Liver (tissue), 9 donors: ENCODE data around the gene GABRB1. TPM values are rescaled to one million over a fixed set of nuclear protein-coding genes. Genes with fewer than 3 reads are reported as not detected.

Source experiments
- DNase-seq: peaks from one replicate; pipeline ENCODE4 v3.0.0-alpha.2; 2017; ENCODE audit warnings: low spot score
- H3K27ac ChIP-seq, 2 donors: one replicate each; pipeline ENCODE4 v1.7.0; 2013; ENCODE audit warnings: inconsistent platforms in 2 of 2, low read length in 2 of 2, control low read depth in 1 of 2, low read depth in 1 of 2, mild to moderate bottlenecking in 1 of 2
- H3K27me3 ChIP-seq, 4 donors: one replicate each; pipeline versions ENCODE4 v1.6.1 to v1.7.0; 2013; ENCODE audit warnings: low read length in 3 of 4, inconsistent platforms in 1 of 4, mild to moderate bottlenecking in 1 of 4, moderate library complexity in 1 of 4; ENCODE audit not compliant: control insufficient read depth in 4 of 4, insufficient read depth in 4 of 4
- H3K36me3 ChIP-seq, 4 donors: one replicate each; pipeline versions ENCODE4 v1.6.1 to v1.7.0; 2013; ENCODE audit warnings: low read length in 3 of 4, mild to moderate bottlenecking in 3 of 4, low read depth in 1 of 4, moderate library complexity in 1 of 4; ENCODE audit not compliant: control insufficient read depth in 4 of 4, insufficient read depth in 3 of 4
- H3K4me1 ChIP-seq, 4 donors: one replicate each; pipeline versions ENCODE4 v1.6.1 to v1.7.0; 2013; ENCODE audit warnings: low read length in 3 of 4, mild to moderate bottlenecking in 3 of 4, moderate library complexity in 1 of 4; ENCODE audit not compliant: control insufficient read depth in 4 of 4, insufficient read depth in 4 of 4
- H3K4me3 ChIP-seq, 3 donors: one replicate each; pipeline versions ENCODE4 v1.6.1 to v1.7.0; 2013; ENCODE audit warnings: low read length in 3 of 3, control low read depth in 1 of 3, low read depth in 1 of 3, mild to moderate bottlenecking in 1 of 3
- H3K9ac ChIP-seq, 2 donors: one replicate each; pipeline ENCODE4 v1.7.0; 2013; ENCODE audit warnings: low read length in 2 of 2, mild to moderate bottlenecking in 2 of 2, moderate library complexity in 2 of 2, control low read depth in 1 of 2, low read depth in 1 of 2
- H3K9me3 ChIP-seq, 4 donors: one replicate each; pipeline versions ENCODE4 v1.6.1 to v1.7.0; 2013; ENCODE audit warnings: low read length in 3 of 4; ENCODE audit not compliant: control insufficient read depth in 4 of 4
- ATF3 ChIP-seq: IDR thresholded peaks from 2 replicates; pipeline ENCODE4 v1.6.1; 2016; ENCODE audit warnings: antibody characterized with exemption
- EGR1 ChIP-seq, 2 donors: IDR thresholded peaks; 2 replicates each; pipeline ENCODE4 v1.6.1; 2016 to 2018; ENCODE audit warnings: antibody characterized with exemption in 2 of 2, low read depth in 2 of 2
- FOXA1 ChIP-seq: IDR thresholded peaks from 2 replicates; pipeline ENCODE4 v1.6.1; 2016; ENCODE audit warnings: antibody characterized with exemption
- FOXA2 ChIP-seq: IDR thresholded peaks from 2 replicates; pipeline ENCODE4 v1.6.1; 2016; ENCODE audit warnings: antibody characterized with exemption
- GABPA ChIP-seq, 2 donors: IDR thresholded peaks in 1 of 2; conservative IDR thresholded peaks in 1 of 2; 2 replicates each; pipeline ENCODE4 v1.6.1; 2016; ENCODE audit warnings: antibody characterized with exemption in 2 of 2, mild to moderate bottlenecking in 1 of 2, moderate library complexity in 1 of 2
- HNF4G ChIP-seq: IDR thresholded peaks from 2 replicates; pipeline ENCODE4 v1.6.1; 2016; ENCODE audit warnings: antibody characterized with exemption
- NR2F2 ChIP-seq: IDR thresholded peaks from 2 replicates; pipeline ENCODE4 v1.6.1; 2016; ENCODE audit warnings: antibody characterized with exemption
- RAD21 ChIP-seq, 2 donors: IDR thresholded peaks; 2 replicates each; pipeline ENCODE4 v1.6.1; 2016; ENCODE audit warnings: antibody characterized with exemption in 2 of 2, mild to moderate bottlenecking in 2 of 2
- REST ChIP-seq: IDR thresholded peaks from 2 replicates; pipeline ENCODE4 v1.6.1; 2016; ENCODE audit warnings: antibody characterized with exemption, mild to moderate bottlenecking
- RXRA ChIP-seq, 2 donors: IDR thresholded peaks; 2 replicates each; pipeline ENCODE4 v1.6.1; 2017 to 2018; ENCODE audit warnings: antibody characterized with exemption in 2 of 2, mild to moderate bottlenecking in 1 of 2
- SP1 ChIP-seq: IDR thresholded peaks from 2 replicates; pipeline ENCODE4 v1.6.1; 2018; ENCODE audit warnings: antibody characterized with exemption, mild to moderate bottlenecking
- TAF1 ChIP-seq: conservative IDR thresholded peaks from 2 replicates; pipeline ENCODE4 v1.6.1; 2016; ENCODE audit warnings: antibody characterized with exemption, mild to moderate bottlenecking
- YY1 ChIP-seq: IDR thresholded peaks from 2 replicates; pipeline ENCODE4 v1.6.1; 2016; ENCODE audit warnings: antibody characterized with exemption, mild to moderate bottlenecking
- ZBTB33 ChIP-seq: IDR thresholded peaks from 2 replicates; pipeline ENCODE4 v1.6.1; 2016; ENCODE audit warnings: antibody characterized with exemption
- WGBS: extraction: QIAGEN DNeasy Blood & Tissue Kit; methylation state at CpG from one replicate; pipeline ENCODE4 v1.1.7; 2013; 5-methylcytosine and 5-hydroxymethylcytosine counted together
- polyA plus RNA-seq, 2 donors: library from polyadenylated mRNA; stranded (reverse) in 1 of 2; unstranded in 1 of 2; fragments of 200-250 nt in 1 of 2; fragments of >200 nt in 1 of 2; fragmentation: Nextera tagmentation in 1 of 2; extraction: Ambion mirVana in 1 of 2; gene quantifications; one replicate each; pipeline versions ENCODE4 v1.2.1 to v1.2.3, GENCODE V29; 2013 to 2015
- total RNA-seq, 2 donors: library from RNA; depleted of rRNA; stranded (reverse); fragments of >200 nt; gene quantifications; one replicate each; pipeline ENCODE4 v1.2.3, GENCODE V29; 2014
- TF ChIP-seq, protein P1 (sequence below): IDR thresholded peaks from 2 replicates; pipeline ENCODE4 v1.6.1; 2016; ENCODE audit warnings: antibody characterized with exemption
- TF ChIP-seq, protein P2 (sequence below): fragments of 150-350 bp; IDR thresholded peaks from 2 replicates; pipeline ENCODE4 v1.5.1; 2017; ENCODE audit warnings: improper control_type of control experiment, low read depth, low read length; ENCODE audit not compliant: missing input control
- donor health status: healthy.
- donor health status: healthy.
- donor health status: healthy.
- donor health status: healthy.
- donor health status: healthy.

GABRB1 gene
- total and polyA plus RNA-seq, 4 donors, result 0.17 to 1.3 TPM; not detected in 2

DNA sequence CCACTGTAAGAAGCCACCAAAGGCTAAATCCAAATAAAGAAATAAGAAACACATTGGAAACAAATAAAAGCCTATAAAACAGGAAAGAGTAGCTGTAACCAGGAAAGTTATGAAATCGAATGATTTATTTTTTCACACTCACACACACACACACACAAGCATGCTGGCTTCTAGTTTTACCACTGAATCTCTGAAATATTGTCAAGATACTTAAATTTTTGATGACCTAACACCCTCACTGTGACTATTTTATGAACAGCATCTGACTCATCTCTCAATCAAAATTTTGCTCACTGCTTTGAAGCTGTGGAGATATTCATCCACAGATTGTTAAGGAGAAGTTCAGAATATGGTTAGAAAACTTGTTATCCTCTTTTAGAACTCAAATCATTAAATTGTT, 13.9 kb upstream of the GABRB1 start:
- Histone ChIP-seq H3K27me3 (no peaks in the 10 kb centered on the region), H3K4me1 (no peaks in the 10 kb centered on the region), H3K36me3 (no peaks in the 10 kb centered on the region), H3K9me3 (no peaks in the 10 kb centered on the region), H3K4me3 (no peak overlapping the region), H3K27ac (no peak overlapping the region), H3K9ac (no peak overlapping the region)
- 81% methylated on average over 1 of the region's 1 CpG for WGBS
- no peak for TF ChIP-seq HNF4G
- no peak for TF ChIP-seq FOXA2
- no peak for TF ChIP-seq RAD21 (IDR thresholded peaks at IDR 0.05)
- TF ChIP-seq REST, result no peak
- no peak for TF ChIP-seq SP1
- TF ChIP-seq, protein P1, sequence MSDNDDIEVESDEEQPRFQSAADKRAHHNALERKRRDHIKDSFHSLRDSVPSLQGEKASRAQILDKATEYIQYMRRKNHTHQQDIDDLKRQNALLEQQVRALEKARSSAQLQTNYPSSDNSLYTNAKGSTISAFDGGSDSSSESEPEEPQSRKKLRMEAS, result no peak
- no peak for TF ChIP-seq ATF3
- TF ChIP-seq YY1, result no peak
- no peak for TF ChIP-seq EGR1 (IDR thresholded peaks at IDR 0.05; ENCODE audit: low read depth in 2 of 2)
- TF ChIP-seq TAF1, result no peak
- no peak for DNase-seq

GRCh38 chr4:47031751-47032404, 511 bp downstream of the GABRB1 start:
- Histone ChIP-seq H3K4me3 (peak overlapping the region; percentile 46 to 51 (median 51)), H3K9ac (no peak overlapping the region), H3K27me3 (peaks cover 0 to 11% (median 1%) of the 10 kb centered on the region in 4 donors), H3K9me3 (no peaks in the 10 kb centered on the region), H3K36me3 (no peaks in the 10 kb centered on the region), H3K4me1 (peaks cover 5 to 20% (median 16%) of the 10 kb centered on the region in 4 donors), H3K27ac (no peak overlapping the region)
- 2% methylated on average over 19 of the region's 19 CpGs for WGBS
- peak; percentile 31 for DNase-seq
- TF ChIP-seq, protein P2, sequence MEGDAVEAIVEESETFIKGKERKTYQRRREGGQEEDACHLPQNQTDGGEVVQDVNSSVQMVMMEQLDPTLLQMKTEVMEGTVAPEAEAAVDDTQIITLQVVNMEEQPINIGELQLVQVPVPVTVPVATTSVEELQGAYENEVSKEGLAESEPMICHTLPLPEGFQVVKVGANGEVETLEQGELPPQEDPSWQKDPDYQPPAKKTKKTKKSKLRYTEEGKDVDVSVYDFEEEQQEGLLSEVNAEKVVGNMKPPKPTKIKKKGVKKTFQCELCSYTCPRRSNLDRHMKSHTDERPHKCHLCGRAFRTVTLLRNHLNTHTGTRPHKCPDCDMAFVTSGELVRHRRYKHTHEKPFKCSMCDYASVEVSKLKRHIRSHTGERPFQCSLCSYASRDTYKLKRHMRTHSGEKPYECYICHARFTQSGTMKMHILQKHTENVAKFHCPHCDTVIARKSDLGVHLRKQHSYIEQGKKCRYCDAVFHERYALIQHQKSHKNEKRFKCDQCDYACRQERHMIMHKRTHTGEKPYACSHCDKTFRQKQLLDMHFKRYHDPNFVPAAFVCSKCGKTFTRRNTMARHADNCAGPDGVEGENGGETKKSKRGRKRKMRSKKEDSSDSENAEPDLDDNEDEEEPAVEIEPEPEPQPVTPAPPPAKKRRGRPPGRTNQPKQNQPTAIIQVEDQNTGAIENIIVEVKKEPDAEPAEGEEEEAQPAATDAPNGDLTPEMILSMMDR, result no peak
- TF ChIP-seq NR2F2 (no peak), FOXA1 (no peak), SP1 (no peak), RXRA (IDR thresholded peaks at IDR 0.05) (no peak), GABPA (IDR thresholded peaks at IDR 0.05 in 1 of 2, conservative IDR thresholded peaks at IDR 0.05 in 1 of 2) (no peak), TAF1 (no peak), ZBTB33 (no peak), RAD21 (IDR thresholded peaks at IDR 0.05) (no peak), ATF3 (no peak)
- TF ChIP-seq, protein P1, result no peak
